Activated T-cell treated with anti-CD3 and anti-CD28 coated beads for 48 hours (primary cell): Measurements from ENCODE around the gene STXBP3.
A peak's percentile ranks its signal among the peaks of the same experiment; 100 is the strongest.
"Not testable (repeated sequence)": the region's sequence is repeated elsewhere in the genome, so short reads cannot be mapped to it uniquely, and the experiment has no call there.

ENCODE experiments used
- DNase-seq: peaks from one replicate; pipeline ENCODE4 v3.0.0-alpha.2; 2020; ENCODE audit warnings: low read depth

STXBP3 gene

DNA sequence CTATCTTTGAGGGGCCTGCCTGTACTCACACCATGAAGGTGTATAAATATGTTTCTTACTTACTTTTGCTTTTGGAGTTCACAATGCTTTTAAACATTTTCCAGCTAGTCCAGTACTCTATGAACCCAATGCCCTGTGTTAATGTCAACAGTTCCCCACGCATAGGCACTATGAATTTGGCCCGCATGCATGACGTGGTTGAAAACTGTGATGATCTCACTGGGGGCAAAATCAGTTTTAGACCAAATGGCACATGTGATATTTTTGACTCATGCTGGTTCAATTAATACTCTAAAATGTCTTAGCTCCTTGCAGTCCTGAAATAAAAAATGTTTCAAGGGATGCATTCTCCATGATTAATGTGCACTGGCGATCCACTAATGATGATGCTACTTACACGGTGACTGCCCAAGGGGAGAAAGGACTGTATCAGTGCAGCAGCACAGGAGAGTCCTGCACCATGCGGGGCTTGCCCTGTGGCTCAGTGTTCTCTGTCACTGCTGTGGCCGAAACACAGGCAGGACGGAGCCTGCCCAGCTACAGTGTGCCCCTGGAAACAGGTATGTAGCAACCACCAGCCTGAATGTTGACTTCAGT lies 18.0 kb upstream of the STXBP3 start:
- no peak for DNase-seq

DNA sequence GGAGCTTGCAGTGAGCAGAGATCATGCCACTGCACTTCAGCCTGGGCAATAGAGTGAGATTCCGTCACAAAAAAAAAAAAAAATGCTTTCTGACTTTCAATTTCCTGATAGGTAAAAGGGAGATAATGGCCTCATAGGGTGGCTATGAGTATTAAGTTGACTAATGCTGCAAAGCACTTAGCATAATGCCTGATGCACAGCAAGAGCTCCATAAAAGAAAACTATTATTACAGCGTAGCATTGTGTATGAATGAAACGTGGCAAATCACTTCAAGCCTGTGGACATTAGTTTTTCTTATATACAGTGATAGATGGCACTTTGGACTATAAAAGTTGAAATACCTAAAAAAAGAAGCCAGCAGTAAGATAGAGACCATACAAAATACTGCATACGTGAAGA lies 17.0 kb upstream of the STXBP3 start:
- DNase-seq = no peak

DNA sequence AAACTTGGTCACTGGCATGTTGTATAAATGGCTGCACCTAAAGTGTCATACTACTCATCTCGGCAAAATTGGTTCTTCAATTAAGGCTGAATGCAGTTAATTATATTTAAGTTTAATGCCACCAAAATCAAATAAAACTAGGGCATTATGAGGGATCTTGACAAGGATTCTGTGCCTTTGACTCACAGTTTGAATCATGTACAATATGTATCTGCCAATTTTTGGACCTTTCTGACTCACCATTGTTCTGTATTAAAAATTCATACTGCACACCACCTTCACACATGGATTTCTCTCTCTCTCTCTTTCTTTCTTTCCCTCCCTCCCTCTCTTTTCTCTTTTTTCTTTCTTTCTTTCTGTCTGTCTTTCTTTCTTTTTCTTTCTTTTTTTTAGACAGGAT lies 14.1 kb upstream of the STXBP3 start:
- no peak for DNase-seq

DNA sequence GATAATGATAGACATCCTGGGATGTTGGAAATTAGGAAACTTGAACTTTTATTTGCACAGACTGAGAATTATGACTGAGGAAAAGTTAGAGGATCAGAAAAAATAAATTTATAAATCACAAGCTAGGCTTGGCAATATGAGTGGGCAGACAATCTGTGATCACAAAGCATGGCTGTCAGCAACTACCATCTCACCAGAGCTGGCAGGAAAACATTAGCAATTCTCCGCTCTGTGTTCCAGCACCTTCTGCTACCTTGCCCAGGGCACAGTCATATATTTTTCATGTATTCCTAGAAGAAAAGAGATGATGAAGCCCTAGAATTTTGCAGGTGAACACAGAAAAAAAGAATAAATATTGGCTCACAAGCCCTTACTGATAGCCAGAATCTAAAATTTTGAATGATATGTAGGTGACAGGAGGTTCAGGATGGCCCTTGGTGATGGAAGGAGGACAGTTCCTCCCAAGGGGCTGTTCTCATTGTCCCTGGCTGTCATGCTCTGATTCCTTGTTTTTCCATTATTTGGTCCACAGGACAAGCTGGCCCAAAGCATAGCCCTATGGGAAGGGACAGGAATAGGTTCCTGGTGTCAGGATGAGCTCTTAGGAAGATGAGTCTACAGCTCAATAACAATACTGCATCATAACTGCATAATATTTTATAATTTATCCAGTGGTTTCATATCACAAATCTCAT lies 12.2 kb upstream of the STXBP3 start:
- DNase-seq = no peak

DNA sequence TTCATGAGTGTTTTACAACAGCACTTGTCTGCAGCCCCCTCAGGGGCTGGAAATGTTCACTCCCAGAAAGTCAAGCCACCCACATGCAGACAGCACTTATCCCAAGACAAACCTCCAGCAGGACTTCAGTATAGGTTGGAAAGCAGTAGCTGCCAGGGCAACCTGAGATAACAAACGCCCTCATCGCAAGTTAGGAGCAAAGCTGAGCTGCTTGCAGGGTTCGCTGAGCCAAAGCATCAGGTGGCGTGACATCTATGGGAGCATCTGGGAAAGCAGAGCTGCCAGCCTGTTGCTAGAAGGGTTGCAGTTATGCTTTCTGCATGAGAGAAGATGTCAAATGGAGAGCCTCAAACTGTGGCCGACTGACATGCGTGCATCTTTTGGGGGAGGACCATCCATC lies 4.2 kb upstream of the STXBP3 start:
- DNase-seq = no peak

DNA sequence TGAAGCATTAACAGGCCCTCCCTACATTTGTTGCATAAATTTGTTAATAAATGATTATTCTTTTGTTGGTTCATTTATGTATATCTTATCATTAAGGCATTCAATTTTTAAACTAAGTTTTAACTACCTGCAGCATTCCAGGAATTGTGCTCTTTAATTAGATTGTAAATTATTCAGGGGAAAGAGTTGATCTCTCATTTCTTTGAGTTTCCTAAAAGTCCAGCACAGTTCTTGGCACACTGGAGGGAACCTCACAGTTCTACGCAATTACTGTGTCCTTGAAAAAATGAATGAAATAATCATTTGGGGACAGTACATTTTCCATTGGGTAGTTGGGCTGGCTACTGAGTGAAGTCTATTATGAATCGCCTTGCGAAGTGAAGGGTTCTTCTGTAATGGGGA lies 493 bp upstream of the STXBP3 start:
- no peak for DNase-seq

DNA sequence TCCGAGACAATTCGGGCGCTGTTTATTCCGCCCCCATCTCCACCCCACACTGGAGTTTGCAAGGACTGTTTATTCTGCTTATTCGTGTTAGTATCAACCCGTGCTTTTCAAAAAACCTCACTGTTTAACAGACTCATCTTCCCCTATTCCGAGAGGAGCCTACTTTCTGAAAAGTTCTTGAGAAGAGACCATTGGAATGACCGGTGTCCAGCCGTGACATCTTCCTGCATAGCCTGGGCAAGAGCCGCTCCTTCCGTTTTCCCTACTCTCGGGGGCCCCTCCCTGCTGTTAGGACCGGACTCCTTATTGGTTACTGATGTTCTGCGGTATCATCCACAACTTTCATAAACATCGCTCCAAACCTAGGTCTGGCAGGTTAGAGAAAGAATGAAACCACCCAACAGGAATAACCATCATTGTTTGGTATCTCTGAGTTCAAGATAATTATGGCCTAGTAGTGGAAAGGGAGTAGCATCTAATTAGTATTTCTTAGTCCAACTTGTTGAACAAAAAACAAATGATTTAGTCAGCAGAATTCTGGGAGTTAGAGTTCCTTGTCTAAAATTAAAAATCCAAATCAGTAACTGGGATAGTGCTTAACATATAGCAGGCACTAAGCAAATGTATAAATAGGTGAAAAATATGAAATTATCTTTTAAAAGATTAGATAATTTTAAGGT lies 837 bp downstream of the STXBP3 start:
- DNase-seq = peak; percentile 29

DNA sequence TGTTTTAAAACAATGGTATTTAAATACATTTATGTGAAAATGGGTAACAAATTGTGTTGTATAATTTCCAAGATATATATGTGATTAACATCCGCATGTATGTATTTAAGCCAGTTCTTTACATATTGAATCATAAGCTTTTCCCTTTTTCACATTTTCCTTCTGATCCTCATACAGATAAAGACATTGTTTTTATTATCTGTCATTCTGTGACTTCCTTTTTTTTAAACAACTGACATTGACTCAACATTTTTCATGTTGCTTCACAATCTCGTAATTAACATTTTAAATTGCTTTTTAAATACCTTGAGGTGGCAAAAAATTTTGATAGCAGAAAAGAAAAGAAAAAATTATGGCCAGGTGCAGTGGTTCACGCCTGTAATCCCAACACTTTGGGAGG lies 1.4 kb downstream of the STXBP3 start:
- no peak for DNase-seq

DNA sequence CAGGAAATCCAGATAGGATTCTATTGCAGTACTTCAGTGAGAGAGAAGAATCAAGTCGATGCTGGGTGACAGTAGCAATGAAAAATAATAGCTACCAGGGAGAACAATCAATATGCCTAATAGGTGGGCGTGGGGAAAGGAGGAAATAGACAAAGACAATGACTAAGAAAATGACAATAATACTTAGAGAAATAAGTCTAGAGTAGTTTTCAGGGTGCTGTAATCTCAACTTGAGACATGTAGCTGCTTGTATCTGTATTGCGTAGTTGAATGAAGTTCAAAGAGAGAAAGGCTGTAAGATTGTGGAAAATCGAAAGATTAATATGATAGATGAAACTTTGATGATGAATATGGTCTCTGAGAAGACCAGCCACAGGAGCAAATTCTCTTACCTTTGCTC lies 2.6 kb downstream of the STXBP3 start:
- no peak for DNase-seq

DNA sequence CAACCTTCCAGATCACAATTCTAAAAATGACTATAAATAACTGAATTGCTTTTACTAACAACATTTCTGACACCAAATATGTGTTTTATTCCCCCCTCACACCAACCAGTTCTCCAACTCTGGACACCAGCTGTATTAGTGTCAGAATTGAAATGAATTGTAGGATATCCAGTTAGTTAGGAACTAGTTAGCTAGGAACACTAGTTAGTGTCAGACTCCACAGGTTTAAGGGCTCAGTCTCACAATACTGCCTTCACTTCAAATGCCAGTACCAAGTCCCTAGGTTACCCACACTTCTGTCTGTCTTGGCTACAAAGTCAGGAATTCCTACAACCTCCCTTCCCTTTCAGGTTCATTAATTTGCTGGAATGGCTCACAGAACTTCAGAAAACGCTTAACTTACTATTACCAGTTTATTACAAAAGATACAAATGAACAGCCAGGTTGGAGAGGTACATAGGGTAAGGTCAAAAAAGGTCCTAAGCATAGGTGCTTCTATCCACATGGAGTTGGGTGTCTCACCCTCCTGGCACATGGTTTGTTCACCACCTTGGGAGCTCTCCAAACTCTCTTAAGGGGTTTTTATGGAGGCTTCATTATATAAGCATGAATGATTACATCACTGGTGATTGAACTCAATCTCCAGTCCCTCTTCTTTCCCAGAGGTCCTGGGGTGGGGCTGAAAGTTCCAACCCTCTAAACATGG lies 4.2 kb downstream of the STXBP3 start:
- DNase-seq = no peak

DNA sequence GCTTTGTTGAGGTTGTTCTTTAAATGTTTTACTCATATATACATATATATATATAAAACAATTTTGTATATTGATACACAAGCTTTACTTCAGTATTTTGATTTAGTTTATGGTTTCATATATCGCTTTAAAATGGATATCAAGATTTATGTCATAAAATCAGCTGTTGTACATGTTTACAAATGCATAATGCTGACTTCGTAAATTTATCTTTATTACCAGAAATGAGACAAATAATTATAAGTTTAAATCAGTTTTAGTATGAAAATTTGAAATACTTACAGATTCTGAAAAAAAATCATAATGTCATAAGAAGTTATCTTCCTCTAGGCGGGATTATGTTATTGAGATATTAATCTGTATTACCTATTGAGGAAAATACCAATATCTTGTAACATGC lies 6.9 kb downstream of the STXBP3 start:
- no peak for DNase-seq

DNA sequence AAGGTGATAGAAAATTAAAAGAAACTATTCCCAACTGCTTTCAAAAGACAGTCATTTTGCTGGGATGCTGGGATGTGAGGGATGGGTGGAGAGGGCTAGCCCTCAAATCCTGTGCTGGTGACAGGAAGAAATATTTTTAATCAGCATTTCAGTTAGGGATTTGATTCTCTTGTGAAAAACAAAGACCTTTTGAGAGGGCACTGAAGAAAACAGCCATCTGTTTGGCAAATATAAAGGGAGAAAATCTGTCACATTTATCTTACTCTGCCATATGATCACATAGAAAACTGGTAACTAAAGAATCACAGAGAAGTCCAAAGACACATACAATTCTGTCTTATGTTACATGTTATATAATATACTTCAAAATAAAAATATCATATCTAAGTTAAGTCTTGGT lies 12.3 kb downstream of the STXBP3 start:
- DNase-seq = no peak

DNA sequence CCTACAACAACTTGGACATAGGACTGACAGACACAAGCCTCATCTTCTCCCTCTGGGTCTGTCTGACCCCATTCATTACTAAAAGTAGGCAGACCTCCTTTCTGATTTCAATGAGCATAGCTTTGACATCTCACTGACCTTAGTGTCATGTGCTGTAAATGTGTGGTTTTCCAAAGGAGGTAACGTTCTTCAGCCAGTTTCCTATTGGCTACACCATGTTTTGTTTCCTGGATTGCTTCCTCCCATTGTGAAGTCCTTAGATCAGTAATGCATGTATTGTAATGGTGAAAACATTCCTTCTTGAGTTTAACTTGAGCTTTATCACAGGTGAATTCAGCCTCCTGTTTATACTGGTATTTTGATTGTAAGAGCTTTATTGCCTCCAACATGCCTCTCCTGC lies 20.6 kb downstream of the STXBP3 start:
- no peak for DNase-seq

DNA sequence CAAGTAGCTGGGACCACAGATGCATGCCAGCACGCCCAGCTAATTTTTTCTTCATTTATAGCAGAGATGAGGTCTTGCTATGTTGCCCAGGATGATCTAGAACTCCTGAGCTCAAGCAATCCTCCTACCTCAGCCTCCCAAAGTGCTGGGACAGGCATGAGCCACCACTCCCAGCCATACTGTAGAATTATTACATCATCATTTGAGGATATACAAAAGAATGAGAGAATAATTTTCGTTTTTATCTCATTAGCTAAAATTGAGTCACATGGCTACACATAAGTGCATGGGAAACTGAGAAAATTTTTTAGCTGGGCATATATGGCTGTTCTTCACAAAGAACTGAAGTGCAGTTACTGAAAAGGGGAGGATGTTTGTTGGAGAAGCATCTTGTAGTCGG lies 21.2 kb downstream of the STXBP3 start:
- DNase-seq = no peak

DNA sequence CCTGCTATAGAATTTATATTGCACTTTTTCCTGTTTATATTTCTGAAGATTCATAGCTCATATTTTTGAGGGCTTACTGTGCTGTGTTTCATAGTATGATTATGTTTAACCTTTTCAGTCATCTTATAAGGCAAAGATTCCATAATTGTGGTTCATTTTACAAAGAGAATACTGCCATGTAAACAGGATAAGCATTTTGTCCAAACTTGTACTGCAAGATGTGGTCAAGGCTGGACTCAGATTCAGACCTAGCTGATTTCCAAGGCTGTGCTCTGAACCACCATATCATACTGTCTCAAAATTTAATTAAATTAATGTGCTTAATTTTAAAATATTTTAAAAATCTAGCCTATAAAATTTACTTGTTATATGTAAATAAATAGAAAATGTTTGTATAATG lies 31.4 kb downstream of the STXBP3 start:
- no peak for DNase-seq

DNA sequence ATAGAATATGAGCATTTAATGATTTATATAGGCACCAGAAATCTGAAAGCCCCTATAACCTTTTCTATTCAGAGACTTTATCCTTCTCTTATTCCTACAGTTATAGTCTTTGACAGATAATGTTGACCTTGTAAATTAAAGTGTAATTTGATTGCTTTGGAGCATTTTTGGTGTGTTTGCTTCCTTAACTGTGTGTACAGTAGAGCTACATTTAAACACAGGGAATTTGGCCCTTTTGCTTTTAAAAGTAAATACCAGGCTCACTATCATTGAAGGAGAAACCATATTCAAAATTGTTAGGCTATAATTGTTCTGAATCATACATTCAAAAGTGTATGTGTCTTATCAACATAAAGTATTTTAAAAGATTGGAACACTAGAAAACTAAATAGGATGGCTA lies 33.0 kb downstream of the STXBP3 start:
- DNase-seq = no peak

DNA sequence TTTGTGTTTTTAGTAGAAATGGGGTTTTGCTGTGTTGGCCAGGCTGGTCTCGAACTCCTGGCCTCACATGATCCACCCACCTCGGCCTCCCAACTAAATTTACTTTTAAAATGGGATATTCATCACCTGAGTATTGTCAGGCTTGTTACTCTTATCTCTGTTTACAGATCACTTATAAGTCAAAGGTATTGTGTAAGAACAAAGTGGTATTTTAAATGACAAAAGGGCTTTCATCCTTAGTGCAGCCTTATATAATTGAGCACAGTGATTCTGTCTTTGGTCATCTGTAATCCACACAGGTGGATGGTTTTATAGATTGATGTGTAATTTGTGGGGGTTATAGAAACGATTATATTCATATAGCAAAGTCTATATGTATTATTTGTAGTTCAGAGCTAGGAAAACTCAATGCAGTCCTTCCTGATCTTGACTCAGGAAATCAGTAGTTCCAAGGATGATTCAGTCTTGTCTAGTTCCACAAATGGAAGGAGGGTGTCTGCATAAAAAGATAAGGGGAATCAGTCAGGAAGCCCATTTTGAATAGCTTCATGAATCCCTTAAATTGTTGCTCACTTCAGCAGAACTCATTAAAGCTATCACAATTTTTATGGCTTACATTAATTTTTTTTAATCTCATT lies 34.6 kb downstream of the STXBP3 start:
- DNase-seq = no peak

DNA sequence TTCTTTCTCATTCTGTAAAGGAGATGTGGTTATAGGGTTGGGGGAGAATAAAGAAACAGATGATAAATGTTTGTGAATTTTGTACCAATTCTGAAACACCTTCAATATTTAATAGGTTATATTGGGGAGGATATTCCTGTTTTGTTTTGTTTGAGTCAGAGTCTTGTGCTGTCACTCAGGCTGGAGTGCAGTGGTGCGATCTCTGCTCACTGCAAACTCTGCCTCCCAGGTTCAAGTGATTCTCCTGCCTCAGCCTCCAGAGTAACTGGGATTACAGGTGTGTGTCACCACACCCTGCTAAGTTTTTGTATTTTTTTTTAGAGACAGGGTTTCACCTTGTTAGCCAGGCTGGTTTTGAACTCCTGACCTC lies 35.1 kb downstream of the STXBP3 start:
- DNase-seq = not testable (repeated sequence)

DNA sequence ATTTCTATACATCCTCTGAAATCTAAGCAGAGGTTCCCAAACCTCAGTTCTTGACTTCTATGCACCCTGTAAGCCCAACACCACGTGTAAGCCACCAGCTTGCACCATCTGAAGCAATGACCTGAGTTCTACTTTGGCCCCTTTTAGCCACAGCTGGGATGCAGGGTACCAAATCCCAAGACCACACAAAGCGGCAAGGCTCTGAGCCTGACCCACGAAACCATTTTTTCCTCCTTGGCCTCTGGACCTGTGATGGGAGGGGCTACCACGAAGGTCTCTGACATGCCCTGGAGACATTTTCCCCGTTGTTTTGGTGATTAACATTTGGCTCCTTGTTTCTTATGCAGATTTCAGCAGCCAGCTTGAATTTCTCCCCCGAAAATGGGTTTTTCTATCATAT lies 38.8 kb downstream of the STXBP3 start:
- DNase-seq = no peak

DNA sequence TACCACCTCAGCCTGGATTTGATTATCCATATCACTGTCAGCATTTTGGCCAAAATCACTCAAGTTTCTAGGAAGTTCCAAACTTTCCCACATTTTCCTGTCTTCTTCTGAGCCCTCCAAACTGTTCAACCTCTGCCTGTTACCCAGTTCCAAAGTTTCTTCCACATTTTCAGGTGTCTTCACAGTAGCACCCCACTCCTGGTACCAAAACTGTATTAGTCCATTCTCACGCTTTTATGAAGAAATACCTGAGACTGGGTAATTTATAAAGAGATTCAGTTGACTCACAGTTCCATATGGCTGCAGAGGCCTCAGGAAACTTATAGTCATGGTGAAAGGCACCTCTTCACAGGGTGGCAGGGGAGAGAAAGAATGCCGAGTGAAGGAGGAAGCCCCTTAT lies 39.4 kb downstream of the STXBP3 start:
- no peak for DNase-seq

DNA sequence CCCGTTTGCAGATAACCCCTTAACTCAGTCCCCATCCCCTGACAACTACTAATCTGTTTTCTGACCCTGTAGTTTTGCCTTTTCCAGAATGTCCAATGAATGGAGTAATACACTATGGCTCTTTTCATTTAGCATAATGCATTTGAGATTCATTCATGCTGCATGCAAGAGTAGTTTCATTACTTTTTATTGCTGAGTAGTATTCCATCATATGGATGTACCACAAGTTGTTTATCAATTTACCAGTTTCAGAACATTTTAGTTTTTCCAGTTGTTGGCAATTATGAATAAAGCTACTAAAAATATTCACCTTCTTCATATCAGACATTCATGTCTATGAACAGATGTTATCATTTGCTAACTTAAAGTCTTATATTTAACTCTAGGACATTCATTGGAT lies 45.3 kb downstream of the STXBP3 start:
- DNase-seq = no peak

DNA sequence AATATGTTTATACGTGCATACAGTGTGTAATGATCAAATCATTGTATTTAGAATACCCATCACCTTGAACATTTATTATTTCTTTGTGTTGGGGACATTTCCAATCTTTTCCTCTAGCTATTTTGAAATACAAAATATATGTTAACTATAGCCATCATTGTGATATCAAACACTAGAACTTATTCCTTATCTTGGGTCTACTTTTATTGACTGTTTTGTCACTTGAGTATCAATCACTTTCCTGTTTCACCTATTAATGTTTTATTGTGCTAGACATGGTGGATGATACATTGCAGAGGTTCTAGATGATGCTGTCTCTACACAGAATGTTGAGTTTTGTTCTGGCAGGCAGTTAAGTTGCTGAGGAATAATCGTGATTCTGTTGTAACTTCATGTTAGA lies 45.9 kb downstream of the STXBP3 start:
- DNase-seq = no peak

DNA sequence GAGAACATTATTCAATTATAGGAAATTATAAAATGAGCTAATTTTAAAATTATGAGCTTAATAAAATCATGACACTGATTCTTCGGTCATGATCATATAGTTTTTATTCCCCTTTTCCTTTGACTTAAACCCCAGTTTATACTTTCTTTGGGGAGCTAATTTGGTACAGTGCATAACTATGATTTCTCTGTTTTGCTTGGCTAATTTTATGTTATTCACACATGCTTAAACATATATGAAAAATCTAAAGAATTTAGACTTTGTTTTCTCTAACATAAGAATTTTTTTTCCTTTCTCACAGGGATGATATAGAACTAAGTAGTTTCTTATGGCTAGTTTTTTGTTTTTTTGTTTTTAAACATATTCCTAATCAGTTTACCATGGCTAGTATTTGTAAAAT lies 52.5 kb downstream of the STXBP3 start:
- no peak for DNase-seq
